SK-N-SH (cell line): Measurements from ENCODE around the gene PCNT. TPM values are rescaled to one million over a fixed set of nuclear protein-coding genes. Genes with fewer than 3 reads are reported as not detected.

Experiments used
- CTCF ChIA-PET: fragments of 300-600, 350-600 bp; formaldehyde crosslinking; extraction: SDS; loops from one replicate; lab custom pipeline; 2021; lab: Yijun Ruan, JAX
- POLR2A ChIA-PET: fragments of 350-600 bp; sonication (Branson Sonifier 250); formaldehyde crosslinking; extraction: SDS; loops from one replicate; lab custom pipeline; 2020; ENCODE audit warnings: antibody characterized with exemption, inconsistent platforms; lab: Yijun Ruan, JAX
- DNase-seq: peaks from one replicate; pipeline ENCODE4 v3.0.0; 2012
- H2AFZ ChIP-seq: fragments of 200-600 bp; sonication (generic); 2 replicates; pipeline ENCODE4 v1.8.1; 2016; ENCODE audit warnings: antibody characterized with exemption, mild to moderate bottlenecking, low read depth
- H3F3A ChIP-seq: fragments of 200-600 bp; sonication (generic); replicated peaks from 2 replicates; pipeline ENCODE3; 2016; ENCODE audit warnings: antibody characterized with exemption, mild to moderate bottlenecking; ENCODE audit not compliant: insufficient read depth
- H3K27ac ChIP-seq, 2 experiments: fragments of 200-500 bp in 1 of 2; fragments of 200-600 bp in 1 of 2; sonication (Bioruptor generic) in 1 of 2; sonication (generic), shearing (Covaris generic) in 1 of 2; 2 replicates each; pipeline versions ENCODE4 v1.5.1 to v1.6.1; 2014 to 2016; ENCODE audit warnings: low read depth in 2 of 2, inconsistent platforms in 1 of 2, low read length in 1 of 2, mild to moderate bottlenecking in 1 of 2, mixed read lengths in 1 of 2
- H3K27me3 ChIP-seq: fragments of 200-600 bp; sonication (generic), shearing (Covaris generic); 2 replicates; pipeline ENCODE4 v1.6.1; 2016; ENCODE audit warnings: mixed run types; ENCODE audit not compliant: insufficient read depth
- H3K36me3 ChIP-seq, 2 experiments: fragments of 200-500 bp in 1 of 2; fragments of 200-600 bp in 1 of 2; sonication (Bioruptor generic) in 1 of 2; sonication (generic) in 1 of 2; replicated peaks in 1 of 2; 2 replicates each; pipeline versions ENCODE3 to v1.5.1; 2014 to 2016; ENCODE audit warnings: low read length in 1 of 2, mild to moderate bottlenecking in 1 of 2; ENCODE audit not compliant: insufficient read depth in 2 of 2, control insufficient read depth in 1 of 2
- H3K4me1 ChIP-seq, 2 experiments: fragments of 200-500 bp in 1 of 2; fragments of 200-600 bp in 1 of 2; sonication (Bioruptor generic) in 1 of 2; sonication (generic), shearing (Covaris generic) in 1 of 2; 2 replicates each; pipeline versions ENCODE4 v1.5.1 to v1.6.1; 2014 to 2016; ENCODE audit warnings: low read depth in 1 of 2, low read length in 1 of 2, mixed run types in 1 of 2; ENCODE audit not compliant: insufficient read depth in 2 of 2, control insufficient read depth in 1 of 2
- H3K4me2 ChIP-seq: fragments of 200-600 bp; sonication (generic), shearing (Covaris generic); 2 replicates; pipeline ENCODE4 v1.6.1; 2017; ENCODE audit warnings: mixed run types
- H3K4me3 ChIP-seq, 2 experiments: fragments of 200-500 bp in 1 of 2; fragments of 200-600 bp in 1 of 2; sonication (Bioruptor generic) in 1 of 2; sonication (generic), shearing (Covaris generic) in 1 of 2; 2 replicates each; pipeline versions ENCODE4 v1.5.1 to v1.8.1; 2014 to 2016; ENCODE audit warnings: low read depth in 2 of 2, inconsistent platforms in 1 of 2, low read length in 1 of 2, mild to moderate bottlenecking in 1 of 2, mixed read lengths in 1 of 2, moderate library complexity in 1 of 2
- H3K79me2 ChIP-seq: fragments of 200-600 bp; sonication (generic); 2 replicates; pipeline ENCODE4 v1.8.1; 2017; ENCODE audit warnings: mild to moderate bottlenecking; ENCODE audit not compliant: insufficient read depth
- H3K9ac ChIP-seq: fragments of 200-600 bp; sonication (generic); 2 replicates; pipeline ENCODE4 v1.6.1; 2017; ENCODE audit warnings: mixed run types
- H3K9me2 ChIP-seq: fragments of 200-600 bp; sonication (generic); 2 replicates; pipeline ENCODE4 v1.6.1; 2017; ENCODE audit warnings: mixed run types
- H3K9me3 ChIP-seq: fragments of 200-600 bp; sonication (generic); 2 replicates; pipeline ENCODE4 v1.6.1; 2017; ENCODE audit warnings: mixed run types, mild to moderate bottlenecking, moderate library complexity
- H4K20me1 ChIP-seq: fragments of 200-600 bp; sonication (generic); 2 replicates; pipeline ENCODE4 v1.6.1; 2017; ENCODE audit warnings: mild to moderate bottlenecking, mixed run types; ENCODE audit not compliant: insufficient read depth
- CHD2 ChIP-seq: fragments of 150-350 bp; IDR thresholded peaks from 2 replicates; pipeline ENCODE4 v1.6.1; 2018; ENCODE audit warnings: low read length; ENCODE audit not compliant: partially characterized antibody
- ELF1 ChIP-seq: IDR thresholded peaks from 2 replicates; pipeline ENCODE4 v1.4.0; 2012
- EP300 ChIP-seq, 2 experiments: IDR thresholded peaks; 2 replicates each; pipeline versions ENCODE4 v1.4.0 to v1.6.1; 2012; ENCODE audit warnings: borderline replicate concordance in 1 of 2, low read depth in 1 of 2, low read length in 1 of 2
- FOXJ3 ChIP-seq: sonication (generic); formaldehyde crosslinking; IDR thresholded peaks from 2 replicates; pipeline ENCODE4 v1.5.1; 2020; ENCODE audit warnings: mild to moderate bottlenecking, missing genetic modification reagents
- FOXM1 ChIP-seq: IDR thresholded peaks from 2 replicates; pipeline ENCODE4 v1.4.0; 2012; ENCODE audit warnings: low read depth, mild to moderate bottlenecking
- GATA2 ChIP-seq: sonication (generic); formaldehyde crosslinking; IDR thresholded peaks from 2 replicates; pipeline ENCODE4 v1.5.0; 2020; ENCODE audit warnings: mild to moderate bottlenecking, missing genetic modification reagents
- MAX ChIP-seq: IDR thresholded peaks from 2 replicates; pipeline ENCODE4 v1.4.0; 2012; ENCODE audit warnings: low read depth
- NFIC ChIP-seq: IDR thresholded peaks from 2 replicates; pipeline ENCODE4 v1.4.0; 2012; ENCODE audit warnings: borderline replicate concordance
- NRF1 ChIP-seq: IDR thresholded peaks from 2 replicates; pipeline ENCODE4 v1.6.1; 2012; ENCODE audit warnings: low read depth, mild to moderate bottlenecking, low read length
- PBX3 ChIP-seq: IDR thresholded peaks from 2 replicates; pipeline ENCODE4; 2012
- RCOR1 ChIP-seq: fragments of 150-350 bp; IDR thresholded peaks from 2 replicates; pipeline ENCODE4 v1.6.1; 2017; ENCODE audit warnings: antibody characterized with exemption, low read length
- REST ChIP-seq: IDR thresholded peaks from 2 replicates; pipeline ENCODE4 v1.6.1; 2012; ENCODE audit warnings: mild to moderate bottlenecking, low read depth, low read length, moderate library complexity
- TAF1 ChIP-seq: IDR thresholded peaks from 2 replicates; pipeline ENCODE4 v1.6.1; 2012; ENCODE audit warnings: low read depth, mild to moderate bottlenecking, low read length, moderate library complexity, borderline replicate concordance
- TCF12 ChIP-seq: IDR thresholded peaks from 2 replicates; pipeline ENCODE4 v1.4.0; 2012
- TEAD4 ChIP-seq: IDR thresholded peaks from 2 replicates; pipeline ENCODE4 v1.4.0; 2012; ENCODE audit warnings: mild to moderate bottlenecking, borderline replicate concordance; ENCODE audit not compliant: insufficient read depth
- USF2 ChIP-seq: fragments of 150-350 bp; IDR thresholded peaks from 2 replicates; pipeline ENCODE4 v1.6.1; 2017; ENCODE audit warnings: antibody characterized with exemption, low read length, low read depth, borderline replicate concordance
- WGBS: methylation state at CpG from one replicate; pipeline ENCODE4 v1.1.6; 2017; ENCODE audit warnings: low lambda C conversion rate; 5-methylcytosine and 5-hydroxymethylcytosine counted together
- polyA plus RNA-seq, 3 experiments: library from polyadenylated mRNA; depleted of rRNA; stranded (reverse); fragments of >200 nt; gene quantifications; 2 replicates each; pipeline ENCODE4 v1.2.3, GENCODE V29; 2012
- TF ChIP-seq, protein P1 (sequence below): fragments of 200-600 bp; sonication (generic); IDR thresholded peaks from 2 replicates; pipeline ENCODE4 v1.6.1; 2017; ENCODE audit warnings: antibody characterized with exemption, mild to moderate bottlenecking, moderate library complexity

Gene PCNT
- polyA plus RNA-seq, 1 of the 3 experiments (the other 2 are of a cell fraction), result 15.7 TPM

- H3K4me3 ChIP-seq, result no peak overlapping the region
- H3K9me3 ChIP-seq, result no peaks in the 10 kb centered on the region
- ChIA-PET CTCF (interaction anchor here (0.8 to 1.3 kb wide), 5 partner anchors 8 to 132 kb away, joined by 3 to 5 read pairs (median 3); no protein-coding TSS in a partner anchor), POLR2A (no interaction called here)
- no peaks in the 10 kb centered on the region for H3F3A ChIP-seq
- TF ChIP-seq TCF12 (no peak), NRF1 (no peak), FOXJ3 (CRISPR knock-in tag) (no peak)
- H3K9me2 ChIP-seq, result no peaks in the 10 kb centered on the region
- H4K20me1 ChIP-seq, result 0 out of 2 replicates have a peak, but pooled peaks cover 8% of the 10 kb centered on the region
- no peaks in the 10 kb centered on the region for H3K4me1 ChIP-seq
- H3K4me2 ChIP-seq, result no peak overlapping the region
- H2AFZ ChIP-seq, result no peak overlapping the region
- peaks cover 11% of the 10 kb centered on the region for H3K79me2 ChIP-seq
- no peak overlapping the region for H3K9ac ChIP-seq
- no peak overlapping the region for H3K27ac ChIP-seq
- WGBS, result 97% methylated on average over 10 of the region's 11 CpGs
- H3K27me3 ChIP-seq, result no peaks in the 10 kb centered on the region
- DNase-seq, result no peak
- peaks cover 72 to 77% of the 10 kb centered on the region in 2 experiments for H3K36me3 ChIP-seq
Measured at GRCh38 chr21:46274797-46275390, 49.1 kb upstream of the PCNT start.

GRCh38 chr21:46284077-46284644, 39.8 kb upstream of the PCNT start:
- DNase-seq, result no peak
- Histone ChIP-seq H3K27me3 (no peaks in the 10 kb centered on the region), H4K20me1 (peaks cover 16% of the 10 kb centered on the region; the same call in 1 of the 2 replicates), H2AFZ (no peak overlapping the region), H3K9me3 (no peaks in the 10 kb centered on the region), H3K4me2 (peak overlapping the region; percentile 72), H3K9ac (peak overlapping the region; percentile 5; the same call in 1 of the 2 replicates), H3K36me3 (peaks cover 35 to 40% of the 10 kb centered on the region in 2 experiments), H3K9me2 (no peaks in the 10 kb centered on the region), H3K4me3 (peak overlapping the region; percentile 6 to 38; a peak in 3 of 4 replicates), H3K27ac (no peak overlapping the region), H3F3A (peaks cover 14% of the 10 kb centered on the region), H3K79me2 (peaks cover 86% of the 10 kb centered on the region), H3K4me1 (peaks cover 21 to 25% of the 10 kb centered on the region in 2 experiments)
- ChIA-PET POLR2A (no interaction called here), CTCF (interaction anchor here (0.7 to 2.0 kb wide), 5 partner anchors 9 to 385 kb away, joined by 3 to 5 read pairs (median 3); no protein-coding TSS in a partner anchor)
- 91% methylated on average over 15 of the region's 15 CpGs for WGBS
- TF ChIP-seq TEAD4 (no peak), FOXM1 (no peak), CHD2 (no peak), EP300 (IDR thresholded peaks at IDR 0.05; ENCODE audit: borderline replicate concordance in 1 of 2, low read depth in 1 of 2, low read length in 1 of 2) (no peak), USF2 (no peak), NRF1 (no peak), MAX (no peak), REST (no peak), RCOR1 (no peak), GATA2 (no peak), NFIC (no peak), ELF1 (no peak), PBX3 (no peak), FOXJ3 (CRISPR knock-in tag) (no peak), TAF1 (no peak), TCF12 (no peak)
- TF ChIP-seq, protein P1, sequence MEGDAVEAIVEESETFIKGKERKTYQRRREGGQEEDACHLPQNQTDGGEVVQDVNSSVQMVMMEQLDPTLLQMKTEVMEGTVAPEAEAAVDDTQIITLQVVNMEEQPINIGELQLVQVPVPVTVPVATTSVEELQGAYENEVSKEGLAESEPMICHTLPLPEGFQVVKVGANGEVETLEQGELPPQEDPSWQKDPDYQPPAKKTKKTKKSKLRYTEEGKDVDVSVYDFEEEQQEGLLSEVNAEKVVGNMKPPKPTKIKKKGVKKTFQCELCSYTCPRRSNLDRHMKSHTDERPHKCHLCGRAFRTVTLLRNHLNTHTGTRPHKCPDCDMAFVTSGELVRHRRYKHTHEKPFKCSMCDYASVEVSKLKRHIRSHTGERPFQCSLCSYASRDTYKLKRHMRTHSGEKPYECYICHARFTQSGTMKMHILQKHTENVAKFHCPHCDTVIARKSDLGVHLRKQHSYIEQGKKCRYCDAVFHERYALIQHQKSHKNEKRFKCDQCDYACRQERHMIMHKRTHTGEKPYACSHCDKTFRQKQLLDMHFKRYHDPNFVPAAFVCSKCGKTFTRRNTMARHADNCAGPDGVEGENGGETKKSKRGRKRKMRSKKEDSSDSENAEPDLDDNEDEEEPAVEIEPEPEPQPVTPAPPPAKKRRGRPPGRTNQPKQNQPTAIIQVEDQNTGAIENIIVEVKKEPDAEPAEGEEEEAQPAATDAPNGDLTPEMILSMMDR, result no peak
